OCI-LY7 (cell line): ENCODE data around the gene UMAD1.

ENCODE experiments used
- CTCF ChIP-seq: fragments of 200-600 bp; sonication (generic); conservative IDR thresholded peaks from 2 replicates; pipeline ENCODE4 v1.5.1; 2014; ENCODE audit warnings: mild to moderate bottlenecking, antibody characterized with exemption, low read length, moderate library complexity, mixed read lengths
- EZH2phosphoT487 ChIP-seq: fragments of 200-600 bp; sonication (generic); IDR thresholded peaks from 2 replicates; pipeline ENCODE4 v1.6.1; 2018; ENCODE audit warnings: low read depth, borderline replicate concordance, mild to moderate bottlenecking, mixed run types, antibody characterized with exemption, low read length, moderate library complexity, mixed read lengths

GRCh38 chr7:7672545-7673239 lies 32.1 kb downstream of the UMAD1 start:
- TF ChIP-seq CTCF: no peak
- TF ChIP-seq EZH2phosphoT487: no peak
